ENCODE data around the gene SLC41A3.

Gene SLC41A3

GRCh38 chr3:126024049-126024854 lies 59.7 kb downstream of the SLC41A3 start (continued):
- TF ChIP-seq ZNF610 (tag by site-specific recombination; IDR thresholded peaks at IDR 0.05; ENCODE audit: borderline replicate concordance) (no peak), SCRT2 (tag by site-specific recombination; IDR thresholded peaks at IDR 0.05) (no peak), ZNF654 (tag by site-specific recombination; IDR thresholded peaks at IDR 0.05; ENCODE audit: low read depth) (no peak), MYNN (tag by site-specific recombination; IDR thresholded peaks at IDR 0.05; ENCODE audit: borderline replicate concordance) (no peak), ZNF10 (tag by site-specific recombination; IDR thresholded peaks at IDR 0.05) (no peak)

- Histone ChIP-seq H3K4me1 (ENCODE audit: control insufficient read depth, insufficient read depth, low read length) (no peaks in the 10 kb centered on the region), H3K36me3 (ENCODE audit: control insufficient read depth in 2 of 2, insufficient read depth in 1 of 2, low read length in 2 of 2) (peaks cover 0 to 35% of the 10 kb centered on the region in 2 experiments; a peak in 1 of 3 replicates), H3K4me3 (ENCODE audit: low read depth, low read length) (no peak overlapping the region), H3K9me3 (ENCODE audit: control insufficient read depth, insufficient read depth, low read depth, low read length) (no peaks in the 10 kb centered on the region), H3K27ac (ENCODE audit: extremely low read depth, low read depth, low read length) (no peak overlapping the region)
- TF ChIP-seq ZNF510 (tag by site-specific recombination; IDR thresholded peaks at IDR 0.05; ENCODE audit: insufficient replicate concordance) (no peak), WT1 (tag by site-specific recombination; IDR thresholded peaks at IDR 0.05) (no peak), REST (tag by site-specific recombination; IDR thresholded peaks at IDR 0.05) (peak; percentile 93), ZNF132 (tag by site-specific recombination; IDR thresholded peaks at IDR 0.05; ENCODE audit: borderline replicate concordance) (no peak), ZNF610 (tag by site-specific recombination; IDR thresholded peaks at IDR 0.05; ENCODE audit: borderline replicate concordance) (no peak)
- TF ChIP-seq, protein P1, sequence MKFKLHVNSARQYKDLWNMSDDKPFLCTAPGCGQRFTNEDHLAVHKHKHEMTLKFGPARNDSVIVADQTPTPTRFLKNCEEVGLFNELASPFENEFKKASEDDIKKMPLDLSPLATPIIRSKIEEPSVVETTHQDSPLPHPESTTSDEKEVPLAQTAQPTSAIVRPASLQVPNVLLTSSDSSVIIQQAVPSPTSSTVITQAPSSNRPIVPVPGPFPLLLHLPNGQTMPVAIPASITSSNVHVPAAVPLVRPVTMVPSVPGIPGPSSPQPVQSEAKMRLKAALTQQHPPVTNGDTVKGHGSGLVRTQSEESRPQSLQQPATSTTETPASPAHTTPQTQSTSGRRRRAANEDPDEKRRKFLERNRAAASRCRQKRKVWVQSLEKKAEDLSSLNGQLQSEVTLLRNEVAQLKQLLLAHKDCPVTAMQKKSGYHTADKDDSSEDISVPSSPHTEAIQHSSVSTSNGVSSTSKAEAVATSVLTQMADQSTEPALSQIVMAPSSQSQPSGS (tag by site-specific recombination; IDR thresholded peaks at IDR 0.05; ENCODE audit: low read depth), result no peak
- ChIA-PET CTCF (no interaction called here), POLR2A (no interaction called here)
These were observed 60.5 kb downstream of the SLC41A3 start for GRCh38 chr3:126023390-126023789.

DNA sequence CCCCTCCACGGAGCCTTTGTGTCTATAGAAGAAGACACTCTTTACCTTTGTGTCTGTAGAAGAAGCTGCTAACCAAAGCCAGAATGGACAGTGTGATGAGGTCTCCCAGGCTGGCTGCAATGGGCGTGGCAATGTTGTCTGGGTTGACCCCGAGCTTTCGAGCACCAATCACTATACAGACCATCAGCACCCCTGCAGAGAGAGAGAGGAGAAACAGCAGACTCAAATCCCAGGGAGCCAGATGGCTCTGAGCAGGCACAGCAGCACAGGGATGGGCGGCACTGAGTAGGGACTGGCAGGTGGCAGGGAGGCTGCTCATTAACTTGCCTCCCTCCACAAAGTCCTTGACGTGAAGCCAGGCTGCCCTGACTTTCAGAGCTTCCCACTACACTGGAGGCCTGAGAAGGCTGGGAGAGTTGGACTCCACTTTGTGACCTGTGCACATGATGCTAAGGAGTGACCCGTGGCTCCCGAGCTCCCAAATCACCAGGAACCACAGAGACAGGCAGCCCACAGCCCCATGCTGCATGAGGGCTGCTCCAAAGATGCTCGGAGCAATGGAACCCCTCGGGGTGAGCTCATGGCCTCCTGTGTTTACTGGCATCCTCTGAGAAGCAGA lies 61.1 kb downstream of the SLC41A3 start:
- CTCF ChIA-PET, result interaction anchor here (0.5 kb wide), 1 partner anchor 356 kb away, joined by 3 read pairs; no protein-coding TSS in a partner anchor
- H3K4me3 ChIP-seq (ENCODE audit: low read depth, low read length), result no peak overlapping the region
- no peak overlapping the region for H3K27ac ChIP-seq (ENCODE audit: extremely low read depth, low read depth, low read length)
- peaks cover 0 to 33% of the 10 kb centered on the region in 2 experiments; a peak in 1 of 3 replicates for H3K36me3 ChIP-seq (ENCODE audit: control insufficient read depth in 2 of 2, insufficient read depth in 1 of 2, low read length in 2 of 2)
- no peaks in the 10 kb centered on the region for H3K4me1 ChIP-seq (ENCODE audit: control insufficient read depth, insufficient read depth, low read length)
- no peaks in the 10 kb centered on the region for H3K9me3 ChIP-seq (ENCODE audit: control insufficient read depth, insufficient read depth, low read depth, low read length)
- POLR2A ChIA-PET, result no interaction called here
- TF ChIP-seq TSHZ1 (tag by site-specific recombination; IDR thresholded peaks at IDR 0.05; ENCODE audit: borderline replicate concordance), result no peak
- no peak for TF ChIP-seq ZNF701 (tag by site-specific recombination; IDR thresholded peaks at IDR 0.05)
- TF ChIP-seq, protein P2, sequence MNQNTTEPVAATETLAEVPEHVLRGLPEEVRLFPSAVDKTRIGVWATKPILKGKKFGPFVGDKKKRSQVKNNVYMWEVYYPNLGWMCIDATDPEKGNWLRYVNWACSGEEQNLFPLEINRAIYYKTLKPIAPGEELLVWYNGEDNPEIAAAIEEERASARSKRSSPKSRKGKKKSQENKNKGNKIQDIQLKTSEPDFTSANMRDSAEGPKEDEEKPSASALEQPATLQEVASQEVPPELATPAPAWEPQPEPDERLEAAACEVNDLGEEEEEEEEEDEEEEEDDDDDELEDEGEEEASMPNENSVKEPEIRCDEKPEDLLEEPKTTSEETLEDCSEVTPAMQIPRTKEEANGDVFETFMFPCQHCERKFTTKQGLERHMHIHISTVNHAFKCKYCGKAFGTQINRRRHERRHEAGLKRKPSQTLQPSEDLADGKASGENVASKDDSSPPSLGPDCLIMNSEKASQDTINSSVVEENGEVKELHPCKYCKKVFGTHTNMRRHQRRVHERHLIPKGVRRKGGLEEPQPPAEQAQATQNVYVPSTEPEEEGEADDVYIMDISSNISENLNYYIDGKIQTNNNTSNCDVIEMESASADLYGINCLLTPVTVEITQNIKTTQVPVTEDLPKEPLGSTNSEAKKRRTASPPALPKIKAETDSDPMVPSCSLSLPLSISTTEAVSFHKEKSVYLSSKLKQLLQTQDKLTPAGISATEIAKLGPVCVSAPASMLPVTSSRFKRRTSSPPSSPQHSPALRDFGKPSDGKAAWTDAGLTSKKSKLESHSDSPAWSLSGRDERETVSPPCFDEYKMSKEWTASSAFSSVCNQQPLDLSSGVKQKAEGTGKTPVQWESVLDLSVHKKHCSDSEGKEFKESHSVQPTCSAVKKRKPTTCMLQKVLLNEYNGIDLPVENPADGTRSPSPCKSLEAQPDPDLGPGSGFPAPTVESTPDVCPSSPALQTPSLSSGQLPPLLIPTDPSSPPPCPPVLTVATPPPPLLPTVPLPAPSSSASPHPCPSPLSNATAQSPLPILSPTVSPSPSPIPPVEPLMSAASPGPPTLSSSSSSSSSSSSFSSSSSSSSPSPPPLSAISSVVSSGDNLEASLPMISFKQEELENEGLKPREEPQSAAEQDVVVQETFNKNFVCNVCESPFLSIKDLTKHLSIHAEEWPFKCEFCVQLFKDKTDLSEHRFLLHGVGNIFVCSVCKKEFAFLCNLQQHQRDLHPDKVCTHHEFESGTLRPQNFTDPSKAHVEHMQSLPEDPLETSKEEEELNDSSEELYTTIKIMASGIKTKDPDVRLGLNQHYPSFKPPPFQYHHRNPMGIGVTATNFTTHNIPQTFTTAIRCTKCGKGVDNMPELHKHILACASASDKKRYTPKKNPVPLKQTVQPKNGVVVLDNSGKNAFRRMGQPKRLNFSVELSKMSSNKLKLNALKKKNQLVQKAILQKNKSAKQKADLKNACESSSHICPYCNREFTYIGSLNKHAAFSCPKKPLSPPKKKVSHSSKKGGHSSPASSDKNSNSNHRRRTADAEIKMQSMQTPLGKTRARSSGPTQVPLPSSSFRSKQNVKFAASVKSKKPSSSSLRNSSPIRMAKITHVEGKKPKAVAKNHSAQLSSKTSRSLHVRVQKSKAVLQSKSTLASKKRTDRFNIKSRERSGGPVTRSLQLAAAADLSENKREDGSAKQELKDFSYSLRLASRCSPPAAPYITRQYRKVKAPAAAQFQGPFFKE (tag by site-specific recombination; IDR thresholded peaks at IDR 0.05; ENCODE audit: borderline replicate concordance), result no peak
- TF ChIP-seq PRDM1 (tag by site-specific recombination; IDR thresholded peaks at IDR 0.05), result no peak
- TF ChIP-seq EGR2 (tag by site-specific recombination; IDR thresholded peaks at IDR 0.05; ENCODE audit: low read depth), result no peak
- TF ChIP-seq ZNF214 (tag by site-specific recombination; IDR thresholded peaks at IDR 0.05; ENCODE audit: borderline replicate concordance), result no peak

Data from HEK293 (cell line).